GM10847 (cell line): ENCODE measurements around the gene FBXW9.

ENCODE experiments used
- POLR2A ChIP-seq: IDR thresholded peaks from 2 replicates; pipeline ENCODE4 v1.6.1; 2011; ENCODE audit not compliant: insufficient read length; ENCODE audit errors: extremely low read depth

Gene FBXW9

GRCh38 chr19:12695096-12695495 lies 1.3 kb downstream of the FBXW9 start:
- no peak for TF ChIP-seq POLR2A

- no peak for TF ChIP-seq POLR2A
These were observed 1.8 kb downstream of the FBXW9 start for GRCh38 chr19:12694641-12695040.

GRCh38 chr19:12692960-12693359 lies 3.5 kb downstream of the FBXW9 start:
- TF ChIP-seq POLR2A, result no peak

DNA sequence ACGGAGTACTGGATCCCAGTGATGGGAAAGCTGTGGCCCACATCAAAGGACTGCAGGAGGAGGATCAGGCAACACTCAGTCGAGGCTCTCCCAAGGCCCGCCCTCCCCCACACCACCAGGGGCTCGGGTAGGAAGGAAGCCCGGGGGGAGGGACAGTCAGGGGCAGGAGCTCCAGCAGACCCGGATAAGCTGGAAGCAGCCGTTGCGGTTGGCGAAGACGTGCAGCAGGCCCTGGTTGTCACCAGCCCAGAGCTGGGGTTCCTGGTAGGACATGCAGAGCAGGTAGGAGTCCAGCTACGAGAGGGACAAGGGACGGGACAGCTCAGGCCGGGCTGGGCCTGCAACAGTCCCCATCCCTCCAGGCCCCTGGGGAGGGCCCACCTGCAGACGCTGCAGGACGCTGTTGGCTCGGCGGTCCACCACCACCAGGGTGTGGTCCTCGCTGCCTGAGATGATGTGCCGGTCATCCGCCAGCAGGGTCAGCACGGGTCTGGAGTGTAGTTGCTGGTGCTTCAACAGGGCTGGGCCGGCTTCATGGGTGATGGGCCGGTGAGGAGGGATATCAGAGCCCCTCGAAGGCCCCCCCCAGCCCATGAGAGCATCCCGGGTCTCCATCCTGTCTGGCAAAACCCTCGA lies 6.7 kb downstream of the FBXW9 start:
- no peak for TF ChIP-seq POLR2A

DNA sequence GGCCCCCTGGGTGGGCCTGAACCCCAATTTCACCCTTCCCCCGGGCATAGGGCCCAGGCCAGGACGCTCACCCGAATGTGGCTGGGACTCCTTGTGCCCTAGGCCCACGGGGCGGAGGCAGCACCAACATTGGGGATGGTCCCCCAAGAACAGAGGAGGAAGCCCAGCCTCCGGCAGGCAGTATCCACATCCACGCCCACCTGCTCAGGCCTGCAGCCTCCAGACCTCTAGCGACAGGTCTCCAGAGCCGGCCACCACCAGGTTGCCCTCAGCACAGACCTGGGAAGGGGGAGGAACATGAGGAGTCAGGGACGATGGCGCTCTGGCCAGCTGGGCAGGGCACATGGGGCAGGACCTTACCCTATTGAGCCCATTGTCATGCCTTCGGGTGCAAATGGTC lies 7.4 kb downstream of the FBXW9 start:
- TF ChIP-seq POLR2A, result no peak

GRCh38 chr19:12687496-12688196 lies 8.8 kb downstream of the FBXW9 start, which contains the start of gene GNG14:
TSS of gene GNG14 (plus strand) at chr19:12687998. CDS start at chr19:12688049, 51 bp downstream.
- TF ChIP-seq POLR2A, result no peak

GRCh38 chr19:12685831-12686230 lies 10.6 kb downstream of the FBXW9 start:
- no peak for TF ChIP-seq POLR2A

- TF ChIP-seq POLR2A, result peak; percentile 66
These were observed 15.1 kb downstream of the FBXW9 start, which contains the start of gene DHPS for GRCh38 chr19:12681074-12681987. TSS of gene DHPS (minus strand) at chr19:12681880. CDS start at chr19:12681766, 114 bp downstream.

- TF ChIP-seq POLR2A, result no peak
These were observed 16.4 kb downstream of the FBXW9 start for GRCh38 chr19:12680034-12680433.

- no peak for TF ChIP-seq POLR2A
These were observed 19.5 kb downstream of the FBXW9 start for GRCh38 chr19:12676928-12677327.

DNA sequence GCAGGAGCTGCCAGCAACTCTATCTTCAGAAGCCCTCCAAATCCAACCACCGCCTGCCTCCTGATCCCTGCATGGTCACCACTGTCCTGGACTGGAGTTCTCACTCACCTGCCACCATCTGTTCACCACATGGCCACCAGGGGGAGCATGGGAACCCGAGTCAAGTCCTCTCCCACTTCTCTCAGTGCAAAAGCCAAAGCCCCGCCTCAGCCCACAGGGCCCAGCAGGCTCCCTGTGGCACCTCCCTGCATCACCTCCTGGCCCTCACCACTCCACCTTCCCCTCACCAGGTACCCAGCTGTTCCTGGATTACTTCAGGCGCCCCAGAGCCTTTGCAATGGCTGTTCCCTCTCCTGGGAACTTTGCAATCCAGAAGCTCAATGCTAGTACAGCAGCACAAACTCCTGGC lies 20.0 kb downstream of the FBXW9 start:
- TF ChIP-seq POLR2A, result no peak

GRCh38 chr19:12675940-12676339 lies 20.5 kb downstream of the FBXW9 start:
- no peak for TF ChIP-seq POLR2A

- no peak for TF ChIP-seq POLR2A
These were observed 21.0 kb downstream of the FBXW9 start for GRCh38 chr19:12675399-12675798.

DNA sequence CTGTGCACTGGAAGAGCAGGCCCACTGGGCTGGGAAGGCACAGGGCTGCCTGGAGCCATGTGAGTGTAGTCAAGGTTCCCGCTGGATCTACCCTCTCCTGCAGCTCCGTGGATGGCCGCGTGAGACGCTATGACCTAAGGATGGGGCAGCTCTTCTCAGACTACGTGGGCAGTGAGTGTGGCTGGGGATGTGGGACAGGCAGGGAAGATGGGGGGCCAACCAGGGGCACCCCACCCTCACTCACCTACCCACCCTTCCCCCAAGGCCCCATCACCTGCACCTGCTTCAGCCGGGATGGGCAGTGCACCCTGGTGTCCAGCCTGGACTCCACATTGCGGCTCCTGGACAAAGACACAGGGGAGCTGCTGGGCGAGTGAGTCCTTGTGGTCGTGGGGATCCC lies 23.7 kb downstream of the FBXW9 start:
- TF ChIP-seq POLR2A, result no peak

GRCh38 chr19:12670159-12670928 lies 26.1 kb downstream of the FBXW9 start:
- no peak for TF ChIP-seq POLR2A
